Calu3 (cell line): ENCODE measurements around the gene ATF7. TPM values are rescaled to one million over a fixed set of nuclear protein-coding genes. Genes with fewer than 3 reads are reported as not detected.
"Not testable (repeated sequence)": the region's sequence is repeated elsewhere in the genome, so short reads cannot be mapped to it uniquely, and the experiment has no call there.

Experiments used
- BruUV-seq: library from RNA; stranded (reverse); fragments of 400-500 nt; replicated peaks from 2 replicates; lab custom pipeline; 2021; lab: Mats Ljungman, UMichigan
- CTCF ChIA-PET: fragments of 300-600 bp; sonication (Branson Sonifier 250); formaldehyde crosslinking; loops from one replicate; lab custom pipeline; 2022; ENCODE audit warnings: antibody characterized with exemption; lab: Charles Lee
- DNase-seq: peaks from one replicate; pipeline ENCODE4 v3.0.0; 2022
- H3K27ac Mint-ChIP-seq: one replicate; pipeline ENCODE4 v1.8.0; 2022; ENCODE audit warnings: mixed read lengths; ENCODE audit not compliant: unreplicated experiment
- H3K27me3 Mint-ChIP-seq: one replicate; pipeline ENCODE4 v1.8.0; 2022; ENCODE audit warnings: mixed read lengths; ENCODE audit not compliant: unreplicated experiment
- H3K36me3 Mint-ChIP-seq: one replicate; pipeline ENCODE4 v1.8.0; 2022; ENCODE audit warnings: mild to moderate bottlenecking, moderate library complexity, mixed read lengths; ENCODE audit not compliant: insufficient read depth, unreplicated experiment
- H3K4me1 Mint-ChIP-seq: one replicate; pipeline ENCODE4 v1.8.0; 2022; ENCODE audit warnings: mild to moderate bottlenecking, low read depth, mixed read lengths; ENCODE audit not compliant: unreplicated experiment
- H3K4me3 Mint-ChIP-seq: one replicate; pipeline ENCODE4 v1.8.0; 2022; ENCODE audit warnings: mild to moderate bottlenecking, low read depth, moderate library complexity, mixed read lengths; ENCODE audit not compliant: unreplicated experiment
- H3K9me3 Mint-ChIP-seq: one replicate; pipeline ENCODE4 v1.8.0; 2022; ENCODE audit warnings: low read depth, mixed read lengths; ENCODE audit not compliant: unreplicated experiment
- CTCF ChIP-seq: fragments of 200-600 bp; IDR thresholded peaks from one replicate; pipeline ENCODE4 v1.8.0; 2022; ENCODE audit warnings: antibody characterized with exemption; ENCODE audit not compliant: unreplicated experiment
- intact Hi-C: fragments of 100-400 bp; cut with micrococcal nuclease; formaldehyde crosslinking; loops from one replicate; pipeline ENCODE4 v1.10.0; 2022; ENCODE audit not compliant: unreplicated experiment
- total RNA-seq: library from RNA; stranded (reverse); gene quantifications from 2 replicates; pipeline ENCODE4 v1.2.3, GENCODE V29; 2022

Gene ATF7
- total RNA-seq, 1 experiment from 2014 or later, result 18.0 TPM

- Mint-ChIP-seq H3K4me1 (peaks cover 10% of the 10 kb centered on the region), H3K36me3 (no peaks in the 10 kb centered on the region), H3K9me3 (no peaks in the 10 kb centered on the region), H3K4me3 (no peak overlapping the region), H3K27ac (no peak overlapping the region), H3K27me3 (no peaks in the 10 kb centered on the region)
- CTCF ChIA-PET, result no interaction called here
- BruUV-seq, result no TSS peak
- TF ChIP-seq CTCF, result no peak
- DNase-seq, result no peak
- intact Hi-C loops, result no loop called here
These were observed 58.0 kb downstream of the ATF7 start for GRCh38 chr12:53567961-53568808.

- BruUV-seq, CTCF ChIA-PET, H3K27me3 Mint-ChIP-seq, H3K36me3 Mint-ChIP-seq, H3K27ac Mint-ChIP-seq, intact Hi-C loops, DNase-seq, H3K4me3 Mint-ChIP-seq, H3K9me3 Mint-ChIP-seq: not testable (repeated sequence)
- H3K4me1 Mint-ChIP-seq, result peaks cover 25% of the 10 kb centered on the region
These were observed 60.8 kb downstream of the ATF7 start for GRCh38 chr12:53565376-53565775.

GRCh38 chr12:53564941-53565340 lies 61.2 kb downstream of the ATF7 start:
- Mint-ChIP-seq H3K9me3 (no peaks in the 10 kb centered on the region), H3K27ac (no peak overlapping the region), H3K4me3 (no peak overlapping the region), H3K4me1 (peaks cover 23% of the 10 kb centered on the region), H3K27me3 (no peaks in the 10 kb centered on the region), H3K36me3 (peaks cover 5% of the 10 kb centered on the region)
- intact Hi-C loops, result no loop called here
- BruUV-seq, result no TSS peak
- DNase-seq, result no peak
- no peak for TF ChIP-seq CTCF
- CTCF ChIA-PET, result interaction anchor here (0.6 kb wide), 1 partner anchor 9 kb away, joined by 3 read pairs; no protein-coding TSS in a partner anchor

- CTCF ChIA-PET, result no interaction called here
- no TSS peak for BruUV-seq
These were observed 61.9 kb downstream of the ATF7 start for GRCh38 chr12:53564278-53564677.

More at GRCh38 chr12:53564278-53564677, 61.9 kb downstream of the ATF7 start:
- no peaks in the 10 kb centered on the region for H3K9me3 Mint-ChIP-seq
- H3K27me3 Mint-ChIP-seq, result no peaks in the 10 kb centered on the region
- H3K27ac Mint-ChIP-seq, result no peak overlapping the region
- H3K36me3 Mint-ChIP-seq, result peaks cover 5% of the 10 kb centered on the region
- H3K4me3 Mint-ChIP-seq, result no peak overlapping the region
- H3K4me1 Mint-ChIP-seq, result peaks cover 20% of the 10 kb centered on the region
- intact Hi-C loops, result no loop called here
- no peak for TF ChIP-seq CTCF
- DNase-seq, result no peak
